HG03571 (cell line): Measurements from ENCODE around the gene HOXB3.

Experiments used
- ATAC-seq: cut with Tn5 transposase; IDR thresholded peaks from one replicate; pipeline ENCODE4 v1.9.1; 2021; ENCODE audit not compliant: unreplicated experiment

Gene HOXB3

GRCh38 chr17:48589831-48590606, at the start of gene HOXB3:
Gene HOXB3, minus strand, starts transcription at chr17:48590241. Its CDS starts 37,767 bp downstream, at chr17:48552474.
- no peak for ATAC-seq

- no peak for ATAC-seq
Observed at GRCh38 chr17:48639136-48639535, 49.1 kb upstream of the HOXB3 start.

GRCh38 chr17:48637323-48638260, 47.6 kb upstream of the HOXB3 start:
- no peak for ATAC-seq

GRCh38 chr17:48636177-48637018, 46.4 kb upstream of the HOXB3 start:
- no peak for ATAC-seq

GRCh38 chr17:48634493-48635208, 44.6 kb upstream of the HOXB3 start:
- no peak for ATAC-seq

- no peak for ATAC-seq
Observed at GRCh38 chr17:48633266-48633677, 43.2 kb upstream of the HOXB3 start.

GRCh38 chr17:48632579-48633265, 42.7 kb upstream of the HOXB3 start:
- no peak for ATAC-seq

GRCh38 chr17:48631693-48632578, 41.9 kb upstream of the HOXB3 start:
- no peak for ATAC-seq

GRCh38 chr17:48630925-48631692, 41.1 kb upstream of the HOXB3 start:
- no peak for ATAC-seq

GRCh38 chr17:48630009-48630924, 40.2 kb upstream of the HOXB3 start:
- ATAC-seq = no peak

GRCh38 chr17:48629411-48629759, 39.3 kb upstream of the HOXB3 start:
- ATAC-seq = no peak

GRCh38 chr17:48628649-48629410, 38.8 kb upstream of the HOXB3 start:
- no peak for ATAC-seq

GRCh38 chr17:48627623-48628521, 37.8 kb upstream of the HOXB3 start:
- ATAC-seq = no peak

GRCh38 chr17:48627118-48627597, 37.1 kb upstream of the HOXB3 start:
- no peak for ATAC-seq
